ENCODE results near the gene ZBTB4.

Gene ZBTB4, protein sequence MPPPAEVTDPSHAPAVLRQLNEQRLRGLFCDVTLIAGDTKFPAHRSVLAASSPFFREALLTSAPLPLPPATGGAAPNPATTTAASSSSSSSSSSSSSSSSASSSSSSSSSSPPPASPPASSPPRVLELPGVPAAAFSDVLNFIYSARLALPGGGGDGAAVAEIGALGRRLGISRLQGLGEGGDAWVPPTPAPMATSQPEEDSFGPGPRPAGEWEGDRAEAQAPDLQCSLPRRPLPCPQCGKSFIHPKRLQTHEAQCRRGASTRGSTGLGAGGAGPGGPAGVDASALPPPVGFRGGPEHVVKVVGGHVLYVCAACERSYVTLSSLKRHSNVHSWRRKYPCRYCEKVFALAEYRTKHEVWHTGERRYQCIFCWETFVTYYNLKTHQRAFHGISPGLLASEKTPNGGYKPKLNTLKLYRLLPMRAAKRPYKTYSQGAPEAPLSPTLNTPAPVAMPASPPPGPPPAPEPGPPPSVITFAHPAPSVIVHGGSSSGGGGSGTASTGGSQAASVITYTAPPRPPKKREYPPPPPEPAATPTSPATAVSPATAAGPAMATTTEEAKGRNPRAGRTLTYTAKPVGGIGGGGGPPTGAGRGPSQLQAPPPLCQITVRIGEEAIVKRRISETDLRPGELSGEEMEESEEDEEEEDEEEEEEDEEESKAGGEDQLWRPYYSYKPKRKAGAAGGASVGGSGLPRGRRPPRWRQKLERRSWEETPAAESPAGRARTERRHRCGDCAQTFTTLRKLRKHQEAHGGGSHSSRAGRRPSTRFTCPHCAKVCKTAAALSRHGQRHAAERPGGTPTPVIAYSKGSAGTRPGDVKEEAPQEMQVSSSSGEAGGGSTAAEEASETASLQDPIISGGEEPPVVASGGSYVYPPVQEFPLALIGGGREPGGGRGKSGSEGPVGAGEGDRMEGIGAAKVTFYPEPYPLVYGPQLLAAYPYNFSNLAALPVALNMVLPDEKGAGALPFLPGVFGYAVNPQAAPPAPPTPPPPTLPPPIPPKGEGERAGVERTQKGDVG

DNA sequence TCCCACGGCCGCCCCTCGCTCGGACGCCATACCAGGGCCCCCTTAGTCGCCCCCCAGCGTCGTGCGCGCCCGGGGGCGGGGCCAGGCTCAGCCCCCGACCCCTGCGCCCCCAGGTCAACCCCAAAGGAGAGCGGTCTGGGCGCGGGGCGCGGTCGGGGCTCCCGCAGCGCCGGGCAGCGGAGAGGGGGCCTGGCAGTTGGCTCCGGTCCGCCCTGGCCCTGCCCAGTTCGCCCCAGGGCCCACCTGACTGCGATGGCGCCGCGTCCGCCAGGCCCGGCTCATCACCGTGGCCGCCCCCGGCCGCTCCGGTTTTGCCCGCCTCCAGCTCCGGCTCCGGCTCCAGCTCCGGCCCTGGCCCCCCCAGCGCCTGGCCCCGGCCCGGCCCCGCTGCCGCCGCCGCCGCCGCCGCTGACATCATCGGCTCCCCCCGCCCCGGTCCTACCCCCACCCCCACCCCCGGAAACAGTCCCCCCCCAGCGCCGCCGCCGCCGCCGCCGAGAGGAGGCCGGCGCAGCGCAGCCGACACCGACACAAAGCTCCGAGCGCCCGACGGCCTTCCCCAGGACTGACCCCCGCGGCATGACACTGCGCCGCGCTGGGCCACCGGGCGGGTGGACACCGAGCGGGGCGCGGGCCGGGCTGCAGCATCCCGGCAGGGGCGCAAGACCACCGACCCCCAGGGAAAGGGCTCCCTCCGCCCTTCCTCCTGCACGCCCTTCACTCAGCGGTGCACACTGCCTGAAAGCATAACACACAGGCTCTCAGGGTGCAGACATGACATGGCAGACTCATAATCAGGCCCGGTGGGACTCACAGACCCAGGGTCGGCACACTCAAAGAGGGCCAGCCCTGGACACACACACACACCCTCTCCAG is at the start of gene ZBTB4:
Gene ZBTB4, minus strand, starts transcription at position 419 of the 876 bp plus-strand sequence. CDS start 12,830 bp downstream, outside the sequence.
- DNase-seq (ENCODE audit: low spot score), result peak; percentile 62

DNA sequence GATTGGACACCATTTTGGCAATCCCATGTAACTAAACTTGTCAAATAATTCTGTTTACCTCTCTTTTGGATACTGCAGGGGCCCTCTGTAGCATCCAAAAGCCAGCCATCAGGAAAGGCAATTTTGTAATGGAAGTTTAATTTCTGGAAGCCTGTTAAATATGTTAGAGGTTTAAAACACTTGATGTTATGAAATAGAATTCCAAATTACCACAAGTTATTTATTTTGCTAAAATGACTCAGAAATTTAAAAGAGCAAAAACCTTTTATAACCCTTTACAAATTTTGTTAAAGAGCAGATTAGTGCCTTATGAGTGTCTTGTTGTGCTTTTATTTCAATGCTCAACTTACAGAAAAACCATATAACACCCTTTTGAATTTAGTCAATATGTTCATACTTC is 49.4 kb upstream of the ZBTB4 start:
- DNase-seq (ENCODE audit: low spot score), result no peak

DNA sequence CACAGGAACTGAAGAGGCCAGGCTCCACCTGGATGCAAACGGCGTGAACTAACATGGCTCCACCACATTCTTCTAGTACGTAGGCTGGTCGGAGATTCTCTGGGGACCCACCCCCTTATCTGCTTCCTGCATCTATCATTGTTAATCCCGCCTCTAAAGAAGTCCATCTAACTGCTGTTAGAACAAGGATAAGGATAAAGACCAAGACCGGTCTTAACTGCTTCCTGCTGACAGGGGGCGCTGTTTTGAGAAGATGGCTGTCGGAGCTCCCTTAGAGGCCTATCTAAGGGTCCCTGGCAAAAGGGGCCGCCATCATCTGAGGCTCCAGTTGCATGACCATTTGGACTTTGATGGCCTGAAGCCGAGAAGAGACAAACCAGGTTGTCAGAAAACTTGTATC is 43.6 kb upstream of the ZBTB4 start:
- DNase-seq (ENCODE audit: low spot score), result no peak

DNA sequence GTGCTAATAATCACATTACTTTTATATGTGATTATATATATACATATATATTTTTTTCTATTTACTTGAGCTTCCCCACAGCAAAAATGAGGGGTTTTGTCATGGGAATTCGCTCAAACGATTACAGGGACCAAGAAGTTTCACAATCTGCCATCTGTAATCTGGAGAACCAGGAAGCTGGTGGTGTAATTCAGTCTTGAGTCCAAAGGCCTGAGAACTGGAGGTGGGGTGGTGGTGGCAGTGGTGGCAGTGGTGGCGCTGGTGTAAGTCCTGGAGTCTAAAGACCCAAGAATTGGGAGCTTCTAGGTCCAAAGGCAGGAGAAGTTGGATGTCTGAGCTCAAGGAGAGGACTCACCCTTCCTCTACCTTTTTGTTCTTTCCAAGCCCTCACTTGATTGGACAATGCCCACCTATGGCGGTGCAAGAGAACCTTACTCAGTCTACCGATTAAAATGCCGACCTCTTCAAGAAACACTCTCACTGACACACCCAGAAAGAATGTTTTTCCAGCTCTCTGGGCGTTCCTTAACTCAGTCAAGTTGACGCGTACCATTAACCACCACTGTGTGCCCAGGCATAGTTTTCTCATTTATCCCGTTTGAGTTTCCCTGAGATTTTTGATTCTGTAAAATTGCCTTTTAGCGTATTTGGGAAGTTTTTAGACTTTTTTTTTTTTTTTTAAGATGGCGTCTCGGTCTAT is 36.6 kb upstream of the ZBTB4 start:
- no peak for DNase-seq (ENCODE audit: low spot score)

DNA sequence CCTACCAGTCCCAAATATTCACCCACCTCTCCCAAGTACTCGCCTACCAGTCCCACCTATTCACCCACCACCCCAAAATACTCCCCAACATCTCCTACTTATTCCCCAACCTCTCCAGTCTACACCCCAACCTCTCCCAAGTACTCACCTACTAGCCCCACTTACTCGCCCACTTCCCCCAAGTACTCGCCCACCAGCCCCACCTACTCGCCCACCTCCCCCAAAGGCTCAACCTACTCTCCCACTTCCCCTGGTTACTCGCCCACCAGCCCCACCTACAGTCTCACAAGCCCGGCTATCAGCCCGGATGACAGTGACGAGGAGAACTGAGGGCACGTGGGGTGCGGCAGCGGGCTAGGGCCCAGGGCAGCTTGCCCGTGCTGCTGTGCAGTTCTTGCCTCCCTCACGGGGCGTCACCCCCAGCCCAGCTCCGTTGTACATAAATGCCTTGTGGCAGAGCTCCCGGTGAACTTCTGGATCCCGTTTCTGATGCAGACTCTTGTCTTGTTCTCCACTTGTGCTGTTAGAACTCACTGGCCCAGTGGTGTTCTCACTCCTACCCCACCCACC is 34.5 kb upstream of the ZBTB4 start:
- no peak for DNase-seq (ENCODE audit: low spot score)

DNA sequence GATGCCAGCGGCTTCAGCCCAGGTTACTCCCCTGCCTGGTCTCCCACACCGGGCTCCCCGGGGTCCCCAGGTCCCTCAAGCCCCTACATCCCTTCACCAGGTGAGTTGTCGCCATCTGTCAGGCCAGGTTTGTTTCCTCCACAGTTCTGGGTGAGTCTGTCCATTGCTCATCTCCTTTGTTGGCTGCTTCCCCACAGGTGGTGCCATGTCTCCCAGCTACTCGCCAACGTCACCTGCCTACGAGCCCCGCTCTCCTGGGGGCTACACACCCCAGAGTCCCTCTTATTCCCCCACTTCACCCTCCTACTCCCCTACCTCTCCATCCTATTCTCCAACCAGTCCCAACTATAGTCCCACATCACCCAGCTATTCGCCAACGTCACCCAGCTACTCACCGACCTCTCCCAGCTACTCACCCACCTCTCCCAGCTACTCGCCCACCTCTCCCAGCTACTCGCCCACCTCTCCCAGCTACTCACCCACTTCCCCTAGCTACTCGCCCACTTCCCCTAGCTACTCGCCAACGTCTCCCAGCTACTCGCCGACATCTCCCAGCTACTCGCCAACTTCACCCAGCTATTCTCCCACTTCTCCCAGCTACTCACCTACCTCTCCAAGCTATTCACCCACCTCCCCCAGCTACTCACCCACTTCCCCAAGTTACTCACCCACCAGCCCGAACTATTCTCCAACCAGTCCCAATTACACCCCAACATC is 33.6 kb upstream of the ZBTB4 start:
- DNase-seq (ENCODE audit: low spot score), result no peak

- no peak for DNase-seq (ENCODE audit: low spot score)
These were observed 32.7 kb upstream of the ZBTB4 start for GRCh38 chr17:7512105-7512504.

GRCh38 chr17:7511108-7511507 is 31.7 kb upstream of the ZBTB4 start:
- DNase-seq (ENCODE audit: low spot score), result no peak

DNA sequence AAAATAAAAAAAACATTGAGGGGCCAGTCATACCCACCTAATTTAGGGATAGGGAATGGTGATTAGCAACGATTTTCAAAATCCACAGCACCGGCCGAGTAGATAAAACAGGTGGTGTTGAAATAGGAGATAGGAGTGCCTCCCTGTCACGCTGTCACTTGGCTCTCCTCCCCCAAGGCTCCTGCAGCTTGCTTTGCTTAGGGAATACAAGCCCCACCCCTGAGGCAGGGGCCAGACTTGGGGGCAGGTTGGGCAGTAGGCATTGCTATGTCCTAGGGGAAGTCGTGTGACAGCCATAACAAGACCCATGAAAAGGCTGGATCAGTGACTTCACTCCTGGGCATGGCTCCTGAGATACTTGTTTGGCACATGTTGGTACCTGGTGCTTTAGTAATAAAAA is 30.5 kb upstream of the ZBTB4 start:
- DNase-seq (ENCODE audit: low spot score), result no peak

GRCh38 chr17:7508846-7509245 is 29.4 kb upstream of the ZBTB4 start:
- DNase-seq (ENCODE audit: low spot score), result no peak

- DNase-seq (ENCODE audit: low spot score), result no peak
These were observed 28.7 kb upstream of the ZBTB4 start for GRCh38 chr17:7508145-7508544.

DNA sequence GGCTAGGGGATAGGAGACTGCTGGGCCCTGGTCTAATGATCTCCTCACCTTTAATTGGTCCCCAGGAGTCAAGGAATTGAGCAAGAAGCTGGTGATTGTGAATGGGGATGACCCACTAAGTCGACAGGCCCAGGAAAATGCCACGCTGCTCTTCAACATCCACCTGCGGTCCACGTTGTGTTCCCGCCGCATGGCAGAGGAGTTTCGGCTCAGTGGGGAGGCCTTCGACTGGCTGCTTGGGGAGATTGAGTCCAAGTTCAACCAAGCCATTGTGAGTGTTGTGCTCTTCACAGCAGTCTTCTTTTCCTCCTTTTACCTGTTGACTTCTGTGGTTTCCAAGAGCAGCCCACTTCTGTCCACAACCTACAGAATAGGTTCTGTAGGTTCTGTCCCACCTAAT is 24.1 kb upstream of the ZBTB4 start:
- DNase-seq (ENCODE audit: low spot score), result no peak

DNA sequence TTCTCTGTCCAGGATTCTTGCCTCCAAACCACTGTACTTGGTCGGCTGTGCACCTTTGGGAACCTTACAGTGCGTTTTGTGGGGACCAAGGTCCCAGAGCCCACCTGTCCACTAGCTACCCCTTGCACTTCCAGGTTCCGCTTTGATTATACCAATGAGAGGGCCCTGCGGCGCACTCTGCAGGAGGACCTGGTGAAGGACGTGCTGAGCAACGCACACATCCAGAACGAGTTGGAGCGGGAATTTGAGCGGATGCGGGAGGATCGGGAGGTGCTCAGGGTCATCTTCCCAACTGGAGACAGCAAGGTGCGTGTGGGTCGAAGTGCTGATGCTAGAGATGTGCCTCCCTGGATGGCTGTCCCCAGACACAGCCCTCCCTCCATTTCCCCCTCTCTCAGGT is 23.6 kb upstream of the ZBTB4 start:
- DNase-seq (ENCODE audit: low spot score), result peak; percentile 50

DNA sequence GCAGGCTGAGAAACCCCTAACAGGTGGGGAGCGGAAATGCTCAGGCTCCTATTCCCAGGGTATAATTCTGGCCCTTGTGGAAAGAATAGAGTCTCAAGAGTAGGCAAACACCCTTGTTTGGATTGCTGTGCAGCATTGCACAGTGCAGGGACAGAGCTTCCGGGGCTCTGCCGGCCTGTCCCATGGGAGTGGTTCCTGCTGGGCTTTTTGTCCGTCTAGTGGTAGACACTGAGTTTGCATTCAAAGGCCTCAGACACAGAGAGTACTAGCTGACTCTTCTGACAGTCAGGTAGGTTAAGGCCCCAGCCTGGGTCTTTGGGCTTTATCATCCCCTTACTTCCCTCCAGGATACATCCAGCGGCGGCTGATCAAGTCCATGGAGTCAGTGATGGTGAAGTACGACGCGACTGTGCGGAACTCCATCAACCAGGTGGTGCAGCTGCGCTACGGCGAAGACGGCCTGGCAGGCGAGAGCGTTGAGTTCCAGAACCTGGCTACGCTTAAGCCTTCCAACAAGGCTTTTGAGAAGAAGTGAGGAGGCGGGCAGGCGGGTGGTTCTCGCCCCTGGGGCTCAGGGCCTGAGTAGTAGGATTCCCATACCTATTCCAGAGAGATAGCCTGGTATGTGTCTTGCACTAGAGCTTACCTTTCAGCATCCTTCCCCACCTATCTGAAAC is 22.9 kb upstream of the ZBTB4 start:
- DNase-seq (ENCODE audit: low spot score), result no peak

DNA sequence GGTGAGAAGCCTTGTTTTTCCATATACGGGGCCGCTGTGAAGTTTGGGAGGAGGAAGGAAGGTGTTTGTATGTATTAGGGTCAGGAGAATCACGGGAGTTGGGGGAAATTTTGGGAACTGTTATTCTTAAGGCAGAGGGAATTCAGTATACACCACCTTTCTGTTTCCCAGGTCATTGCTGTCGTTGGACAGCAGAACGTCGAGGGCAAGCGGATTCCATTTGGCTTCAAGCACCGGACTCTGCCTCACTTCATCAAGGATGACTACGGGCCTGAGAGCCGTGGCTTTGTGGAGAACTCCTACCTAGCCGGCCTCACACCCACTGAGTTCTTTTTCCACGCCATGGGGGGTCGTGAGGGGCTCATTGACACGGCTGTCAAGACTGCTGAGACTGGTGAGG is 22.3 kb upstream of the ZBTB4 start:
- no peak for DNase-seq (ENCODE audit: low spot score)

DNA sequence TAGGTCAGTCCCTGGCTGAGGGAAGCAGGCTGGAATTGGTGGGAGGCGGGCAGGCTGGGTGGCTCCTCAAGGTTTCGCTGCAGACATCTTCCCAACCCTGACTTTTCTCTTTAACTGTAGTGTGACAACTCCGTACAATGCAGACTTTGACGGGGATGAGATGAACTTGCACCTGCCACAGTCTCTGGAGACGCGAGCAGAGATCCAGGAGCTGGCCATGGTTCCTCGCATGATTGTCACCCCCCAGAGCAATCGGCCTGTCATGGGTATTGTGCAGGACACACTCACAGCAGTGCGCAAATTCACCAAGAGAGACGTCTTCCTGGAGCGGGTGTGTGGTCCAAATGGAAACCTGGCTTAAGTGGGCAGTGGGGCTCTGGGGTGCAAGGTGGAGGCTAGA is 19.7 kb upstream of the ZBTB4 start:
- DNase-seq (ENCODE audit: low spot score), result no peak

DNA sequence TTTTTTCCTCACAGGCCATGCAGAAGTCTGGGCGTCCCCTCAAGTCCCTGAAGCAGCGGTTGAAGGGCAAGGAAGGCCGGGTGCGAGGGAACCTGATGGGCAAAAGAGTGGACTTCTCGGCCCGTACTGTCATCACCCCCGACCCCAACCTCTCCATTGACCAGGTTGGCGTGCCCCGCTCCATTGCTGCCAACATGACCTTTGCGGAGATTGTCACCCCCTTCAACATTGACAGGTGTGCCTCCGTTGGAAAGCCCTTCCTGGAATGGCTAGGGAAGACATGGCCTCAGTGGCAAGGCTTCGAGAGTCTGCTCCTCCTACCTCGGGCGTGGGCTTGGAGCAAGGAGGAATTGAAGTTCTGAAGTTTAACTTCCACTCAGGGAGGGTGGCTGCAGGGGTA is 18.2 kb upstream of the ZBTB4 start:
- no peak for DNase-seq (ENCODE audit: low spot score)

- no peak for DNase-seq (ENCODE audit: low spot score)
These were observed 17.8 kb upstream of the ZBTB4 start for GRCh38 chr17:7497228-7497627.

GRCh38 chr17:7496470-7497183 is 17.2 kb upstream of the ZBTB4 start:
- DNase-seq (ENCODE audit: low spot score), result no peak

Measured in D341Med (cell line).